ENCODE data around the gene DIRAS2. TPM values are rescaled to one million over a fixed set of nuclear protein-coding genes. Genes with fewer than 3 reads are reported as not detected.

The DIRAS2 gene
- total RNA-seq, 4 donors from 2014 or later = 0.42 to 2.1 (median 0.74) TPM

Other genes starting within 250 kb of the DIRAS2 start
- gene SYK, start 159.0 kb upstream of the DIRAS2 start, total RNA-seq = 10 to 100 TPM; 17.9 to 26.2 (median 23.2) TPM